Stimulated activated CD4-positive, alpha-beta T cell treated with anti-CD3 and anti-CD28 coated beads, Interleukin-15, amount 100 ng/mL, for 24 hours (primary cell): ENCODE measurements around the gene SH3RF1.

Experiments
- DNase-seq: peaks from one replicate; pipeline ENCODE4 v3.0.0-alpha.2; 2020

SH3RF1 gene

DNA sequence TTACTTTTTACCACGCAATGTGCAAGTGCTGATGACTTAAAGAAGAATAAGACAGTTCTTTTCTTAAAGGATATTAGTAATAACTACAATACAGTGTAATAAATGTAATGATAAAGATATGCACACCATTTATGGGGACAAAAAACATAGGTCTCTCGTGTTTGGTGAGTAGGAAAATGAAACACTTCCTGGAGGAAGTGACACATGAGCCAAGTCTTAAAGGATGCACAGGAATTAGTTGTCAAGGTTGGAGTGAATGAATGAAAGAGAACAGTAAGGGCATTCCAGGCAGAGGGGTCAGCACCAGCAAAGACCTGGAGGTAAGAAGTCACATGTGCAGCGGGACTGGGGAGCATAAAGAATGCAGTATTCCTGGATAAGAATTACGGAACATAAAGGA is 112.7 kb downstream of the SH3RF1 start:
- DNase-seq, result no peak

DNA sequence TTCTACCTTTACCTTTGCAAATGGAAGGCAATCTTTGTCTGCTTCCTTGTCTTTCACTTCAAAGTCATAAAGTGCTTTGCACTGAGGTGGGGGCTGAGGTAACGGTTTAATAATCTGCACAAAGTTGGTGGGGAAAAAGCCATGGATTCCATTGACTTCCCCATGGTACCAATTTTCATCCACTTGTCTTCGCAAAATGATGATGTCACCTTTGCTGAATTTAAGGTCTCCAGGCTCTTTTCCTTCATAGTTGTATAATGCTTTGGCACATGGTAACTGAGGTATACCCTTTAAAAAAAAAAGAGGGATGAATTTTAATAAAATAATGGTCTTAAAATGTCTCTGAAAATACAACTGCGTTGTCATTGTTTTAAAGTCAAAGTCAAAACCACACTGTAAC is 114.4 kb downstream of the SH3RF1 start:
- no peak for DNase-seq

DNA sequence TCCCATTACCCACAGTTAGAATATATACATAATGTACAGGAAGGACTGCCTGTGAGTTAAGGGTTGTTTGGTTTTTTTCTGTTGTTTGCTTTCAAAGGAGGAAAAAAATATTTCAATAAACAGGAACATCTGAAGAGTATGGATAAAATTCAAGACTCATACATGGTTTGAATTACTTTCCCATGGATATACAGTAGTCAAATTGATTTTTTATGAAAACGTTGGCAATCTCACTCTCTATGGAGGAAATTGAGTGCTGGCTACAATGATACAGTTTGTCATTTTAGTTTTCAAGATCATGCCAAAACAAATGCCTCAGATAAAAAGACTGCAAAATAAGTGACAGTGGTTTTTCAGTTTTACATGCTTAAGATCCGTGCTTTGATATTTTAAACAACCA is 116.6 kb downstream of the SH3RF1 start:
- no peak for DNase-seq

DNA sequence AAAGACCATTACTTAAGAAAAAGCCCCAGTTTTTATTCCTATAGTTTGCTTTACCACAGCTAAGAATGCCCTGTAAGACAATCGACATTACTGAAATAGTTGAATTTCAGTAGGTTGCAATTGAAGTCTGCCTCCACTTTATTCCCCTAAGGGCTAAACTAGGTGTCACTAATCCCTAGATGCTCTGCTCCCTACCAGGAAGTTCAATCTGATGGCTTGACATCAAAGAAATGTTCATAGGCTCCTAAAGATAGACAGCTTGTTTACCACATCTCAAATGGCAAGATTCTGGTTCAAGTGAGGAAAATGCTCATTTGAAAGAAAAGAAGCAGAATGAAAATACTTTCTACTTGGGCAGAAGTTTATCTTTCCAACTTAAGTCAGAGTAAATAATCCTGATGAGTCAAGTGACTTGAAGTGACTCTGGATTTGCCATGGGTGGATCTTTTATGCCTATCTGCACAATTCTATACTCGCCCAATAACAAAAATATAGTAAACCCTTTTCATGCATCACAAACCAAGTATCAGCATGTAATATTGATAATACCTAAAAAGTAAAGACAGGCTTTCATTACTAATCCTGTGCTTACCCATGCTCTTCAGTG is 117.2 kb downstream of the SH3RF1 start:
- DNase-seq, result no peak

DNA sequence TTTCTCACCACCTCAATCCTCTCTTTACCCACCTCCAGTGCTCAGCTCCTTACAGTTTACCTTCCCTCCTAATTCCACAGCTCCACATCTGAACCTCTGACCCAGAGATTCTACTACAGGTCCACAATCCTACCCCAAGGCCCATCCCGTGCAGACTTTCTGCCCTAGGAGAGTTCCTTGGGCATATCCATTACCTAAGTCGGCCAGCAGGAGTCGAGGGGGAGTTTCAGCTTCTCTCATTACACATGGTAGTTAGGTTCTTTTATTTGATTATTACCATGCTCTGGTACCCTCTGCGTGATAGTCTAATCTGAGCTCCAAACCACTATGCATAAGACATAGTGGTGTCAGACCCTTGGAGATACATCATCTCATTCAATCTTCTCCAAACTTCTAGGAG is 117.9 kb downstream of the SH3RF1 start:
- no peak for DNase-seq

DNA sequence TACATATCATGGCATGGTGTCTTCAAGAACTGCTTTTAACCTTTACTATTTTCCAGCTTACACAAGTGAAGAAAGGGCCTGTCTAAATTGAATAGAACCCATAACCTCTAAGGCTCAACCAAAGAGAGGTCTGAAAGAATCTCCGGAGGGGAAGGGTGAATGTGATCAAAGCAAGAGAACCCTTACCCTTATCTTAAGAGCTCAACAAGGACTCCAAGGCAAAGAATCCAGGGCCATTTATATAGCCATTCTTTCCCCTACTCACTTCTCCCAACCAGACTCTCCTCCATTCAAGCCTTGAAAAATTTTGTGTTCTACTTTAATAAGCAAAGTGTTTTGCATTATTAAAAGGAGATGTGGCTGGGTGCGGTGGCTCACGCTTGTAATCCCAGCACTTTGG is 118.7 kb downstream of the SH3RF1 start:
- DNase-seq, result no peak

- DNase-seq, result no peak
These were observed 119.1 kb downstream of the SH3RF1 start for GRCh38 chr4:169151671-169152070.

DNA sequence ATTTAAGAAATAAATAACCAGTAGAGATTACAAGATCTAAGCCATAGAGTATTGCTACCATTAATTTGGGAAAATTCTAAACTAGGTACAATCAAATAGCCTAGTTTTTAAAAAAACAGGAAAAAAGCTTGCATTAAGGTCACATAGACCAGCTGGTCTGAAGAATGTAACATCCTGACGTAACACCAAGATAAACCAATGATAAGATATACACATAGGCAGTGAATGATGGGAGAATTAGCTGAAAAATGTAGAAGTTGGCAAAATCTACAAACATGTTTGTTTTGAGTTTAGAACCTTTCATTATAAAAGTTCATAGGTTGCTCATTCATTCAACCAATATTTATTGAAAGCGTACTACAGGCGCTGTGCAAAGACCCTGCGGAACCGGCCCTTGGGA is 120.0 kb downstream of the SH3RF1 start:
- DNase-seq, result no peak

DNA sequence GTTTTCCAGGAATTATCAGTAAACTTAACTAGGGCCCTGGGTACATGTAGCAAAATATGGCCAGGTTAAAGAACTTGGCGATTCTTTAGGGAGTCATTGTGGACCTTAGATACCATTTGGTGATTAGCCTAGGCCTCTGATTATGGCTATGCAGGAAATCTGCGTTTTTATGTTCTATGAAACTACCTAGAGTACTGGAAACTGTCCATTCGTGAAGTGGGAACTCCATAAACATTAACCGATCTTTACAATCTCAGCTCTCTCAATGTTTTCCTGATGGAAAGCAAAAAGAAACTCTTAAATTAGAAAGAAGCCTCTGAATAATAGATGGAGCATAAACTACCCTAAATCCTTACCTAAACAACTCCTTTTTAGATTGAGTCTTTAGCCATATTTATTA is 121.9 kb downstream of the SH3RF1 start:
- no peak for DNase-seq

GRCh38 chr4:169147191-169147590 is 123.6 kb downstream of the SH3RF1 start:
- DNase-seq, result no peak

GRCh38 chr4:169144061-169144600 is 126.6 kb downstream of the SH3RF1 start:
- no peak for DNase-seq

GRCh38 chr4:169143335-169143734 is 127.4 kb downstream of the SH3RF1 start:
- DNase-seq, result no peak

GRCh38 chr4:169142906-169143305 is 127.8 kb downstream of the SH3RF1 start:
- no peak for DNase-seq

GRCh38 chr4:169142391-169142790 is 128.4 kb downstream of the SH3RF1 start:
- DNase-seq, result no peak

- DNase-seq, result no peak
These were observed 131.7 kb downstream of the SH3RF1 start for GRCh38 chr4:169139021-169139420.

DNA sequence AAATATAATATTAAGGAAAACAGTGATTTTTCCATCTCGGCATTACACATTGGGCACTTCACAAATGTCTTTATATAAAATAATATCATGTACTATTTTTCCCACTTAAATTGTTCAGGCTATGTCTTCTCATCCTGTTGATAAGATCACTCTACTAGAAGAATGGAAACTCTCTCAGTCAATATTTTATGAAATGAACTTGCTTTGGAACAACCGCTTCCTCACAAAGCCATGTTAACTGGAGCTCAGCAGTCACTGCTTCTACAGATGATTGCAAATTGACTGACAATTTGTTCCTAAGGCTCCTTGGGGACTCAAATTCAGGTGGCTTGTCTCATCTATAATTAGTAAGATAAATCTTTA is 133.2 kb downstream of the SH3RF1 start:
- DNase-seq, result no peak

- no peak for DNase-seq
These were observed 133.8 kb downstream of the SH3RF1 start for GRCh38 chr4:169136796-169137557.

DNA sequence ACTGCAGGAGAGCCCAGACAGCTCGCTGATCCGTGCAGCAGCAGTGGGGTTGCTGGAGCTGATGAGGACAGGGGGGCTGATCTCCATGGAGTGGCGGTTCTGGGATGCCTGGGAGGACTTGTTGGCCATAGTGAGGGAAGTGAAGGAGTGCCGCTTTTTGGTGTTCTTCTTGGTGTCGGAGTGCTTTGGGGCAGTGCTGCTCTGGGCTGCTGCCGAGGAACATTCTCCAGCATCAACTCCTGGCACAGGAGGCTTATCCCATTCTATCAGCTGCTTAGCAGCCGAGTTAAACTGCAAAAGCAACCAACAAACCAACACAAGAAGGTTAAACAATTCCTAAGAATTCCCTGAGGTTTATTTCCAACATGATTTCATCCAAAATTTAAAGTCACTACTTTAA is 134.4 kb downstream of the SH3RF1 start:
- DNase-seq, result no peak

DNA sequence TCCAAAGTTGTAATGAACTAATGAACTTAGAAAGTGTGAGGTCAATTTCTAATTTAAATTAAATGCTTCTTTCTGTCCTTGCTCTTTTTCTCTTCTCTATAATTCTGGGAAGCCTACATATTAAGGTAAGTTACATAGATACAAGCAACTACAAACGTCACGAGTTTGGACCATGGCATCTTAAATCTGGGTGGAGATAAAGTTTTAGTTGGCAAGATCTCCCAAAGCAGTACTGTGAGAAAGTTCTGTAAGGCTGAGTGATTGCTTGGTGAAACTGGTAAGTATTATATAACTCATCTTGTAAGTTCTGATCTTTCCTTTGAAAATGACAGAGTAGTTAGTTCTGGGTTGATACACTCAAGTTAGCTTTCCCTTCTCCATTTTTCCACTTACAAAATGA is 135.0 kb downstream of the SH3RF1 start:
- DNase-seq, result no peak

- no peak for DNase-seq
These were observed 136.8 kb downstream of the SH3RF1 start for GRCh38 chr4:169133932-169134331.

DNA sequence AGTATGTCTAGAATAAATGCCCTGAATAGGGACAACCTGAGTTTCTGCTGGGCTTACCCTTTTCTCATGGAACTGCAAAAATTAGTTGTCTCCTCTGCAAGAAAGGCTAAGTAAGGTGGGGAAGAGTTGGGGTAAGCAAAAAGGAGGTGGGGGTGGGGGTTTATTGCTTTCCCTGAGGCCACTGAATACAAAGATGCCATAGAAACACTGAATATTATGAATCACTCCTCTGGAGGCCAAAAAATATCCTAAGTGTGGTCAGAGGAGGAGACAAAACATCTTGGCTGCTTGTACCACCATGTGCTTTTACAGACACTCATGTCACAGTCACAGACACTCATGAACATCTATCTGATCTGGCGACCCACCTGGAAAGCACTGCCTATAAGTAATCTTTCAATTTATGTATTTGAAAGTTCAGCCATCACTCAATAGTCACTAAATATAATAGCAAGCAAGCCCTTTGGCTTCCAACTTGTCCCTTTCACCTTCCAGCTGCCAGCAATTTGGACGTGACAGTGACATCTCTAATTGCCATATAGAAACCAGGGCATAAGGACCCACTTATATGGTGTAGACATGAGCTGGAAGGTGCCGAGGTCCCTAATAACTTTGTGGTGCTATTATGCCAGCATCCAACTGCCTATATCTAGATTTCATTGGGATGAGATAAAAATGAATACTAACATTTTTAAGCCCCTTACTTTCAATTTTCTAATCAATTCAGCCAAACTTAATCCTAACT is 138.0 kb downstream of the SH3RF1 start:
- no peak for DNase-seq

- DNase-seq, result no peak
These were observed 139.1 kb downstream of the SH3RF1 start for GRCh38 chr4:169131556-169132208.

- DNase-seq, result no peak
These were observed 141.9 kb downstream of the SH3RF1 start for GRCh38 chr4:169128902-169129301.
